Left hindlimb (tissue), 1 donor: ENCODE data around the gene DDIT4.
"Not testable (repeated sequence)": the region's sequence is repeated elsewhere in the genome, so short reads cannot be mapped to it uniquely, and the experiment has no call there.

ENCODE experiments used
- DNase-seq: peaks from one replicate; pipeline ENCODE4 v3.0.0-alpha.2; 2018

DDIT4 gene

GRCh38 chr10:72267819-72268399 is 5.8 kb upstream of the DDIT4 start:
- no peak for DNase-seq

- not testable (repeated sequence) for DNase-seq
These were observed 5.1 kb upstream of the DDIT4 start for GRCh38 chr10:72268475-72269200.

- DNase-seq: no peak
These were observed 3.0 kb upstream of the DDIT4 start for GRCh38 chr10:72270607-72271281.

GRCh38 chr10:72272689-72273409 is 875 bp upstream of the DDIT4 start:
- peak; percentile 93 for DNase-seq

- DNase-seq: no peak
These were observed 547 bp downstream of the DDIT4 start for GRCh38 chr10:72274213-72274729.

GRCh38 chr10:72274730-72275350 is 1.1 kb downstream of the DDIT4 start:
- DNase-seq: peak; percentile 76

- no peak for DNase-seq
These were observed 1.8 kb downstream of the DDIT4 start for GRCh38 chr10:72275351-72276012.

GRCh38 chr10:72276013-72276387 is 2.3 kb downstream of the DDIT4 start:
- DNase-seq: no peak

- no peak for DNase-seq
These were observed 3.0 kb downstream of the DDIT4 start for GRCh38 chr10:72276421-72277339.

GRCh38 chr10:72277340-72277995 is 3.7 kb downstream of the DDIT4 start:
- DNase-seq: no peak

- no peak for DNase-seq
These were observed 4.4 kb downstream of the DDIT4 start for GRCh38 chr10:72277996-72278667.

- DNase-seq: no peak
These were observed 5.1 kb downstream of the DDIT4 start for GRCh38 chr10:72278668-72279393.

GRCh38 chr10:72279587-72279986 is 5.9 kb downstream of the DDIT4 start:
- DNase-seq: not testable (repeated sequence)

GRCh38 chr10:72283131-72283530 is 9.4 kb downstream of the DDIT4 start:
- no peak for DNase-seq

GRCh38 chr10:72285972-72286521 is 12.3 kb downstream of the DDIT4 start:
- no peak for DNase-seq

GRCh38 chr10:72291019-72291532 is 17.4 kb downstream of the DDIT4 start:
- DNase-seq: no peak

- no peak for DNase-seq
These were observed 18.5 kb downstream of the DDIT4 start for GRCh38 chr10:72292223-72292691.

GRCh38 chr10:72295330-72295910 is 21.7 kb downstream of the DDIT4 start:
- no peak for DNase-seq
